Hematopoietic multipotent progenitor cell treated with erythropoietin and hydrocortisone succinate and interleukin-3 and kit ligand, for 6 days (in vitro differentiated cells): ENCODE measurements around the gene GLDN.

ENCODE experiments used
- DNase-seq: peaks from one replicate; pipeline ENCODE4 v3.0.0-alpha.2; 2015

Gene GLDN

DNA sequence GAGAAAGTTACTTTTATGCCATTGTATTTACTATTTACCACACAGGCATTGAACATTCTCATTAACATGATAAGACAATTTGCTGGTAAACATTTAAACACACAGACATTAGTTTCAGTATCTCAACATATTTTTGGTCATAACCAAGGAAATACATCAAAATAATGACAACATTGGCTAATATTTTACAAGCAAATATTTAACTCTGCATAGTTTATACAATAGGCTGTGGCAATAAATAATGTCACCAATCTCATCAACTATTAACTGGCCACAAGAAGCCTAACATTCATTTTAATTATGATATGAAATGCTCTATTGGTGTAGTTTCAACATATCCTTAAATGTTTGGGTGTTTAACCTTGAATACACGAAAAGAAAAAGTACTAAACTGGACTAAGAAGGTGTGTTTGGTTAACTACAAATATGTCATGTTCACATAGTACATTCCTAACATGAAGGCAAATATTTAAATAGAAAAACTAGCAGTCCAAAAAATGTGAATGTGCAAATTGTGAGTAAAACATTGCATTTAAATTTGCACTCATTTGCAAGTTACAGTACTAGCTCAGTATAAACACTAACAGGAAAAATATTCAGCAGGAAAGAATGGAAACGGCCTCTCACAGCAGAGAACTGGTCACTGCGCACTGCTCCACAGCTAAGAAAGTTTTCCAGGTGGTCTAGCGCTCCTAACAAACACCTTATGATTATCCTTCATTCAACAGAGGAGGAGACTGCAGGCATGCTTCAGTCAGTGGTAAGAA is 106.6 kb downstream of the GLDN start:
- no peak for DNase-seq

- DNase-seq, result no peak
These were observed 107.4 kb downstream of the GLDN start for GRCh38 chr15:51448622-51449399.

- DNase-seq, result no peak
These were observed 108.5 kb downstream of the GLDN start for GRCh38 chr15:51450001-51450400.
